ENCODE measurements around the gene CTBS.

The CTBS gene

GRCh38 chr1:84585803-84586202 lies 11.6 kb upstream of the CTBS start:
- H3K4me3 ChIP-seq (replicated peaks; ENCODE audit: low read depth, low read length), result no peak overlapping the region
- TF ChIP-seq CTCF (IDR thresholded peaks at IDR 0.05; ENCODE audit: low read length, missing control alignments), result no peak
- no peak for DNase-seq (ENCODE audit: low read depth)

DNA sequence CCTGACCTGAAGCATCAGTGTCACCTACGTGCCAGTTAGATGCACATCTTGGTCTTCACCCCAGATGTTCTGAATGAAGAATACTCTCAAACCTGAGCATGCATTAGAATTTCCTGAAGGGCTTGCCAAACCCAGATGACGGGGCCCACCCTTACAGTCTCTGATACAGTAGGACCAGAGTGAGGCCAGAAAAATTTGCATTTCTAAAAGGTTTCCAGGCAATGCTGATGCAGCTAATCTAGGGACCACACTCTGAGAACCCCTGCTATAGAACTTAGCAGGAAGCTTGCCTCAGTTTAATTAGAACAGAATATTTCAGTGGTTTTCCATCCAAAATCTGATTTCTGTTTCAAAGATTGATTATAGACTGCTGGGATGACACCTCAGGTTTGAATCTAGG lies 9.9 kb upstream of the CTBS start:
- TF ChIP-seq CTCF (IDR thresholded peaks at IDR 0.05; ENCODE audit: low read length, missing control alignments), result no peak
- H3K4me3 ChIP-seq (replicated peaks; ENCODE audit: low read depth, low read length), result no peak overlapping the region
- DNase-seq (ENCODE audit: low read depth), result no peak

- H3K4me3 ChIP-seq (replicated peaks; ENCODE audit: low read depth, low read length), result no peak overlapping the region
- no peak for TF ChIP-seq CTCF (IDR thresholded peaks at IDR 0.05; ENCODE audit: low read length, missing control alignments)
- DNase-seq (ENCODE audit: low read depth), result peak; percentile 33
These were observed 9.4 kb upstream of the CTBS start for GRCh38 chr1:84583648-84584047.

GRCh38 chr1:84582802-84583587 lies 8.8 kb upstream of the CTBS start:
- DNase-seq (ENCODE audit: low read depth), result peak; percentile 74
- no peak for TF ChIP-seq CTCF (IDR thresholded peaks at IDR 0.05; ENCODE audit: low read length, missing control alignments)
- H3K4me3 ChIP-seq (replicated peaks; ENCODE audit: low read depth, low read length), result no peak overlapping the region

GRCh38 chr1:84581648-84582047 lies 7.4 kb upstream of the CTBS start:
- no peak overlapping the region for H3K4me3 ChIP-seq (replicated peaks; ENCODE audit: low read depth, low read length)
- no peak for DNase-seq (ENCODE audit: low read depth)
- no peak for TF ChIP-seq CTCF (IDR thresholded peaks at IDR 0.05; ENCODE audit: low read length, missing control alignments)

DNA sequence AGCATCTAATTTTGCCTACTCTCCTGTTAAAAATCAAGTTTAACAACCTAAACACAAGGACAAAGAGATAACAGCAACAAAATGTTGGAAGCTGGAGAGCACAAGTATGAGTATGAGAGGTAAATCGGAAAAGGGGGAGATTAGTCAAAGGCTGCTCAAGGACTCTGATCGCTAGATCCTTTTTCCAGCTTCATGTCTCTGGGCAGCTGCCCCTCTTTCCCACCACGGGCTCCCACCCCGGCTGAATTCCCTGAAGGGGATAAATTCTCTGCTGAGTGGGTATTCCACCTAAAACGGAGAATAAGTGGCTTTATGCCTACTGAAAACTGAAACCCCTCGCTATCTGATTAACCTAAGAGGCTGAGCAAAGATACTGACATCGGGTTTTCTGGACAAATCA lies 696 bp upstream of the CTBS start:
- no peak for TF ChIP-seq CTCF (IDR thresholded peaks at IDR 0.05; ENCODE audit: low read length, missing control alignments)
- DNase-seq (ENCODE audit: low read depth), result no peak
- H3K4me3 ChIP-seq (replicated peaks; ENCODE audit: low read depth, low read length), result peak overlapping the region; percentile 71

DNA sequence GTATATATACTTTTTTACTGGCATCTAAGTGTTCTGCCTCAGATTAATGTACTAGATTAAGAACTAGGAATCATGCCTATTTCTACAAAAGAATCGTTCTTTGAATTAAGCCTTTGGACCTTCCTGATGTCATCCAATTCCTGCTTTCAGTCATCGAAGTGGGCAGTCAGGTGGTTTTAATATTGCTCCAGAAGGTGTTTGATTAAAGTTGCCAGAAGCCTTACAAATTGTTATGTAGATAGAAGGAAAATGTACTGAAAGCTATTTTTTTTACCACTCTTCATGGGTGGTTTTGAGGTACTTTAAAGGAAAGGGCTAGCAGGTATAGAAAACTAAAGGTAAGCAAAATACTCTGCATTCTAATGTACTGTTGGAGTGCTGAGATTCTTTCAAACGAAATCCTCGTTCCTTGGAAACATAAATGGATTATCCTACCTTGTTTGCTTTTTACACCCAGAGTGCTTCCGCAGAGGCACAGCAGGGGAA lies 716 bp downstream of the CTBS start:
- H3K4me3 ChIP-seq (replicated peaks; ENCODE audit: low read depth, low read length), result peak overlapping the region; percentile 71
- TF ChIP-seq CTCF (IDR thresholded peaks at IDR 0.05; ENCODE audit: low read length, missing control alignments), result no peak
- DNase-seq (ENCODE audit: low read depth), result peak; percentile 13
